HG02870 (cell line): ENCODE measurements around the gene LIPC.

ENCODE experiments used
- ATAC-seq: cut with Tn5 transposase; IDR thresholded peaks from one replicate; pipeline ENCODE4 v1.9.1; 2021; ENCODE audit warnings: mild to moderate bottlenecking, moderate library complexity; ENCODE audit not compliant: unreplicated experiment

Gene LIPC

DNA sequence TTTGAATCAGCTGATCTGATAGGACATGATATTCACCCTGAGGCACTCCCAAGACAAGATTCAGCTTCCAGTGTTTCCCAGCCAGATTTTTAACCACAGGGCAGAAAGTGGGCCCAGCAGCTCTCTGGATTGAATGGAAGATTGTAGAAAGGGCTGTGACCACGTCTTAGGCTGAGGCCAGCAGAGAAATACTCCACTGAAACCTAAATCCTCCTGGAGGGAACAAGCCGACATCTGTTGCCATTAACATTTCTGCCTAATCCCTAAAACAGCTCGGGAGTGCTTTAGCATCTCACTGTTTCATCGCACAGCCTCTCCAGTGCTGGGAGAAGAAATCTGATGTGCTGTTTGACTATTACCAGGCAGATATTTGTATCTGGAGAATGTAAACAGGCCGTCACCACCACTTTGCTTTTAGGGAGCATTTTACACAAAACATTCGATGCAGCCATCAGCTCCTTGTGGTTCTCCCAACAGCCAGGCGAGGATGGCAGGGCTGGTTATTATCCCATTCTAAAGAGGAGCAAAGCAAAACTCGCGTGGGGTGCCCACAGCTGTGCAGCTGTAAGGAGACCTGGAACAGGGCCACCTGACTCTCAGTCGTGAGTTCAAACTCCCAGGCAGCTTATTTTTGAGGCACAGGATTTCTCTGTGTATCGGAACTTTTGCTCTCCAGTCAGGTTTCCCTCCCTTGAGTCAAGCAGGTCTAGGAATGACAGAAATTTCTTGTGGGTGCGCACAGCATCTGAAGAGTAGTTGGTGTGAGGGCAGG lies 117.4 kb downstream of the LIPC start:
- ATAC-seq = no peak

DNA sequence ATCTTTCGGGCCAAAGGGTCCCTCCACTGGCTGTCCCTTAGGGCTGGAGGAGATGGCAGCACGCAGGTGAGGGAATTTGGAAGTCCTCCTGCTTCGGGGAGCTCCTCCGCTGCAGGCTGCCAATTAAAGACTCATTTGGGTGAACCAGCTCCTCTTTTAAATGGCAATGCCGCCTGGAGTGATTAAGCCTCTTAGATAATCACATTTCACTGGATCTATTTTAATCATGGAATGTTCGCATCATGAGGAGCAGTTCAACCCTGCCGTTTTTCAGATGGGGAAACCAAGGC lies 117.9 kb downstream of the LIPC start:
- ATAC-seq = no peak

DNA sequence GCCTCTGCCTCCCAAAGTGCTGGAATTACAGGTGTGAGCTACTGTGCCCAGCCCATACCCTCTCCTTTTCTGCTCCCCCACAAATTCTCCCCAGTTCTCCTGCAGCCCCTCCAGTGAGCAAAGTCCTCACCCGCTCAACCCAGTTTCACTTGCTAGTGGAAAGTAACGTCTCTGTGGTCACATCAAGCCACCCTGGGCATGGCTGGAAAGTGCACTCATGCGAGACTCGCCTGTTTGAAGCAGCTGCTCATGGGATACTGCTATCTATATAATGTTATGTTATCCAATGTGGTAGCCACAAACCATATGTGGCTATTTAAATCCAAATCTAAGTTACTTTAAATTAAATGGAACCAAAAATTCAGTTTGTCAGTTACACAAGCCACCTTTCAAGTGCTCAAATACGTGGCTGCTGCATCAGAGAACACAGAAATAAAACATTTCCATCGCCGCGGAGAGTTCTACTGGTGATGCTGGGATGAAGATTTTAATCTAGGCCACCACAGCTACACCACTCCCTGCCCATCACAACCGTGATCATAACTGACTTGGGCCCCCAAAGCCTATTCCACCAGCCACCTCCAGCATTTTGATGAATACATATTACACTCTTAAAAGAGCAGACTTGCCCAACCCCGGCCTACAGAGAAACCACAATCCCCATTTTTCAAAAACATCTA lies 119.4 kb downstream of the LIPC start:
- ATAC-seq = no peak

DNA sequence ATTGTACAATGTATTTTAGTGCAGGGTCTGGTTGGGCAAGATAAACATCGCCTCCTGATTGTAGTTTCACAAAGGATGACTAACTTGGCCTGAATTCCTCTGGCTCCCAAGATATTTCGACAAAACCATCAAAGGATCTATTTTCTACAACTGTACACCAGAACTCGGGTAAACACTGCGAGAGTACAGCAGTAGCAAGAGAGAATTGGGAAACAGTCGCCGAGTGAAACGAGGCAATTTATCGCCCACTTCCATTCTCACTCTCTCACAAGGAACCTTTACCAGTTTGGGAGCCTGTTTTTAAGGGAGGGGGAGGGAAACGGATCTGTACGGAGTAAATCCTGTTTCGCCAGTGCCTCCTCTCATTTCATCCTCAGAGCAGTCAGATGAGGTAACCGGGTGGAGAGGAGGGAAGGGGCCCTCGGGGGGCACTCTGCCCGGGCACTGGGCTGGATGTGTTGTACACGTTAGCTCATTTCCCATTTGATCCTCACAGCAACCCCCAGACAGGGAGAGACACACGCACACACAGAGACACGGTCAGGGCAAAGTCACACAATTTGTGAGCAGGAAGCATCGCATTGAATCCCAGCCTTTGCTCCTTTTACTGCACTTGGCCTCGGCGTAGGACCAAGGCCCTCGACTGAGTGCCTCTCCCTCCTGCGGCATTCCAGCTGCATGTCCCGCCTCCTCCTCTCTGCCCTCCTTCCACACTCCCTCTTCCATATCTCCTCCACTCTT lies 120.1 kb downstream of the LIPC start:
- ATAC-seq = no peak

DNA sequence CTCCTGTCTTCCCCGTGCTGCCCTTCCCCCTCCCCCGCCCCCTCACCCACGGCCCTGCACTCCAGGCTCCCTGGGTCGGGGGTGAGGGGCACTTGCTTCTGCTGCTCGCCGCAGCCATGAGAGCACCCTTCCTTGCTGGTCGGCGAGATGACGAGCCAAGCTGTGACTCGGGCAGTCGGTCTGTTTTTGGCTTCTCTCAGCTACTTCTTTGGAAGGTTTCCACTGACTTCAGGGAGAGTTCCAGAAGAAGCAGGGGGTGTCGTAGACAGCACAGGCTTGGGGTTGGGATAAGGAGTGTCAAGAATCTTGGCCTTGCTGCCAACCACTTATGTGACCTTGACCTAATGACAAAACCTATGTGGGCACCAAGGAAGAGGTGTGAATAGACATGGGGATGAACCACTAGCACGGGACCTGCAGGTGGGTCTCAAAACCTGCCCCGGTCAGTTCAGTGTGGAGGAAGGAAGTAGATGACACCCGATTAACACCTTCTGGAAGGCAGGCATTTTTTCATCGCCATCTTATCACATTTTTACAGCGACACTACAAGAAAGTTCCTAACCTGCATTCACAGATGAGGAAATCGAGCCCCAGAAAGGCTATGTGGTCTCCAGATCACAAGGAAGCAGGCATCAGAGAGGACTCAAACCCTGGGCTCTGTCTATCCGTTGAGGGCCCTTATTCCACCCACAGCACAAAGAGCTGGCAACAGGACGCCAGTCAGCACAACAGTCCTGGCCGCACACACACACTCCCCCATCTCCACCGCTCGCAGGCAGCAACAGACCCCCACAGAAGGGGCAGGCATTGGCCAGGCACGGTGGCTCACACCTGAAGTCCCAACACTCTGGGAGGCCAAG lies 120.9 kb downstream of the LIPC start:
- ATAC-seq = no peak

DNA sequence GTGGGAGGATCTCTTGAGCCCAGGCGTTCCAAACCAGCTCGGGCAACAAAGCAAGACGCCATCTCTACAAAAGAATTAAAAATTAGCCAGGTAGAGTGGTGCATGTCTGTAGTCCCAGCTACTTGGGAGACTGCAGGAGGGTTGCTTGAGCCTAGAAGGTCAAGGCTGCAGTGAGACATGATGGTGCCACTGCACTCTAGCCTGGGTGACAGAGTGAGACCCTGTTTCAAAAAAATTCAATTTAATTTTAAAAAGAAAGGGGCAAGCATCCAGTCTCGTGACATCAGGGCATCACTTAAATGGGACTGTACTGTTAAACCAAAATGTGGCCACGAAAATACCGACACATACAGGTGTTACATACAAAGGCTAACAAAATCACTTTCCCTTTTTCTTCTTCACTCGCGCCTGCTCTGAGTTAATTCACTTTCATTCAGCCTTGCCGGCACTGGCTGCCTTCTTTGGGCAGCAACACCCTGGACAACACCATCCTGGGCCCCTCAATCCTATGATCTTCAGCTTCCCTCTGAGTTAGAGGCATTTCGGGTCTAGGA lies 121.7 kb downstream of the LIPC start:
- no peak for ATAC-seq

DNA sequence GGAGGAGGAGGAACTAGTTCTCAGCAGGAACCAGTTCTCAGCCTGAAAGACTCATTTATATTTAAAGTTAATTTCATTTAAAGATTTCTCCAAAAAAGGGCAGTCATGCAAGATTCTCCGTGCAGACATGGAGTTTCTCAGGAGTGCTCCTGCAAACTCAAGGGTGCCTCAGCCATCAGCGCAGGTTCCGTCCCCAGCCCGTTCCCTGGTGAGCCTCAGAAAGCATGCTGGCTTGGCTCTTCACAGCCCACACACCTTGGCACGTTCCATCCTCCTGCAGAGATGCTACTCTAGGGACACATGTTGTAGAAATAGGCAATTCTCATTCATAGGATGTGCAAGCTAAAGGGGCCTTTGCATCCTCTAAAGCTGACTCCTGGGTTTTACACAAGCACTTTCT lies 123.0 kb downstream of the LIPC start:
- ATAC-seq = no peak

DNA sequence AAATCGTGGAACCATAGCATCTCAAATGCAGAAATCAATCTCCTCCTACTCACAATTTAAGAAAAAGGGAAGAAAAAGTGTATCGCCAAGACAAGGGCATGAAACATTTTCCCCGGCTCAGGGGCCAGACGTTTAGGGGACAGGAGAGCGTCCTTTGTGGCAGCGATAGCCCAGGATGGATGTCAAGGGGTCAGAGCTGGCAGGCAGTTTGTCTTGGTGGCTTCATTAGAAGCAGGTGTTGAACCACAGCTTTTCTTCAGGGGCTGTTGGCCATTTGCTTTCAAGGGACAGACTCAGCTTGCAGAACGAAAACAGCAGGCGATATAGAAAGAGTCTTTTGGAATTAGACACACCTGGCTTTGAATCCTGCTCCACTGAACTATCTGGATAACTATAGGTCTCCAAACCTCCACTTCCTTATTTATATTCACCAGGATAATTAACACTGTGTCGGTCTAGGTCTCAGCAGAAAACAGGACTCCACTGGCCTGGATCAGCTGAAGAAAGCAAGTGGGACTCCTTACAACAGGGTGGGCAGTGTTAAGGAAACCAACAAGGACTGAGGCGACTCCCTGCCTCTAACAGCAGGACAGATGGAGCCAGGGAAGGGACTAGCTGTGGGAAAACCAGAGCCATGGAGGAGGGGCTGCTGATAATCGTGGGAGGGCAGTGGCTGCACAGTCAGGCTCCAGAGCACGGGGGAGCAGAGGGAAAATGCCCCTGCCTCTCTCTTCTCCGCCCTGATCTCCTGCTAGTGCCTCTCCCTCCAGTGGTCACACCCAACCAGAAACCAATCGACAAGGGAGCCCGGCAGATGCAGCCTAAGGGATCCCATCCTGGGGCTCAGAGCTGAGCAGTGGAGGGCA lies 123.6 kb downstream of the LIPC start:
- no peak for ATAC-seq

DNA sequence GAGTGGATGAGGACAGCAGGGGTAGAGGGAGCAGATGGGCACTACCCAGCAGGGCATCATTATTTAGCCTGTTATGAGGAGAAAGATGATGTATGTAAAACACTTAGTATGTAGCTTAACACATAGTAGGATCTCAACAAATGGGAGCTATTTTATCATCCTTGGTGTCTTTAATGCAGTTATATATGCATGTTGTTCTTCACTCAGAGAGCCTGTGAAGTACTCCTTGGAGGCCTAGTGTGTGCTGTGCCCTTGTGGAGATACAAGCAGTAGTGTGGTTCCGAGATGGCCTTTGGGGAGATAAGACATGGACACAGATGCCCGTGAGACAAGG lies 124.2 kb downstream of the LIPC start:
- ATAC-seq = no peak

DNA sequence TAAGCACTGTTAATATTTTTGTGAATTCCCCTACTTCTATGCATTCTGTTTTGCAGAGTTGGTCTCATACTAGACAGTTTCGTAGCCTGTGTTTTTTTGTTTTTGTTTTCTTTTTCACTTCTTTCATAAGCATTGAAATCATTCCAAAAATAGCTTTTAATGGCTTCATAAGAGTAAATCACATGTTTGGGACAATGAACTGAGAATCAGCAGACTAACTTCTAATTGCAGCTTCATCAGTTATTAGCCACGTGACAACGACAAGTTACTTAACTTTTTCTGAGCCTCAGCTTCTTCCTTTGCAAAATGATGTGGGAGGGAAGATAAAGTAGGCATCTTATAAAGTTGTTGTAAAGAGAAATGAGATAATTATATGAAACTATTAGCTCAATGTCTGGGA lies 124.8 kb downstream of the LIPC start:
- ATAC-seq = no peak

DNA sequence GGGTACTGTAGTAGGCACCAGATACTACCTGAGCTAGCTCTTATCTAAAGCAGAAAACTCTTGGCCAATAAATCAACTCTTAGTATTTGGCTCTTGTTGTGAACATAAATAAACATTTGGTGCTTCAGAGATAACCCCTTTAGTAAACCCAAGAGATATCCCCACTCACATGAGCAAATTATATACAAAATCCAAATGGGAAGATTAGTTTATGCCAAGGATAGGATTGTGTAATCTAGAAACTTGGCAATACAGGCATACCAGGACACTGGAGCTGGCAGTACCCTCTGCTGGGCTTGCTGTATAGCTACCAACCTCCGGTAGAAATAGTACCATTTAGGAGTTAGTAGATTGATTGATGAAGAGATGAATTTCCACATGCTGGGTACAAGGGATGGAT lies 127.0 kb downstream of the LIPC start:
- ATAC-seq = no peak

DNA sequence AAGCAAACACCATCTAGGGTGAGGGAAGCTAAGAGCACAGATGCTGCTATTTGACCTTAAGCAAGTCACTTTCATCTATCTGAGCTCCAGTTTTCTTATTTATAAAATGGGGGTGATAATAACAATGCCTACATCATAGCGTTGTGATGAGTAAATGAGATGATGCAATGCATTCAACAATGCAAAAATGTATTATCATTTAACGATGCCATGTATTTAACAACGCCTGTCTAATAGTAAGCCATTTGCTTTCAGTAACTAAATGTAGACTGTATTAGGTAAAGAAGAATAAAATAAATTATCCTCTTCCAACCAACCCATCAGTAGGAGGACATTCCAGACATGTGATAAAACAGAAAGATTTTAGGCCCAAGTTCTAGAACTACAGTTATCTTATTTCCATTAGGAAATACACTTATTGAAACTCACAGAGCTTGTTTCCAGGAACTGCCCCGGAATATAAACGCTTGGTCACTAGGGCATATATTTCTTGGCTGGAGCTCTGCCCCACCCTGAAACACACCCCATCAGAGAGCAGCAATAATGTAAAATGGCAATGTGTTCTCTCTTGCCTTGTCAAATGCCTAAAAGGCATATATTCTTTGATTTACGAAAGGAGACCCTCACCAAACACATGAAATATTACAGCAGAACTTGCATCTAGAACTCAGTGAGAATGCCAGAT lies 128.3 kb downstream of the LIPC start:
- no peak for ATAC-seq

DNA sequence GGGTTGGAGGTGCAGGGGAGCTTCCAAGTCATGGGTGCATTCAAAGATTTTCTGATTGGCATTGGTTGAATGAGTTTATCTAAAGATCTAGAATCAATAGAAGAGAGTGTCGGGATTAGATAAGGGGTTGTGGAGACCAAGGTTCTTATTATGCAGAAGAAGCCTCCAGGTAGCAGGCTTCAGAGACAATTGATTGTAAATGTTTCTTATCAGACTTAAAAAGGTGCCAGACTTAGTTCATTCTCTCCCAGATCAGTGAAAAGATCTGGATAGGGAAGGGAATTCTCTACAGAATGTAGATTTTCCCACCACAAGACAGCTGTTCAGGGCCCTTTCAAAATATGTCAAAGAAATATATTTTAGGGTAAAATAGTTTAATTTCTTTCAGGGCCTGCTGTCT lies 129.5 kb downstream of the LIPC start:
- no peak for ATAC-seq

DNA sequence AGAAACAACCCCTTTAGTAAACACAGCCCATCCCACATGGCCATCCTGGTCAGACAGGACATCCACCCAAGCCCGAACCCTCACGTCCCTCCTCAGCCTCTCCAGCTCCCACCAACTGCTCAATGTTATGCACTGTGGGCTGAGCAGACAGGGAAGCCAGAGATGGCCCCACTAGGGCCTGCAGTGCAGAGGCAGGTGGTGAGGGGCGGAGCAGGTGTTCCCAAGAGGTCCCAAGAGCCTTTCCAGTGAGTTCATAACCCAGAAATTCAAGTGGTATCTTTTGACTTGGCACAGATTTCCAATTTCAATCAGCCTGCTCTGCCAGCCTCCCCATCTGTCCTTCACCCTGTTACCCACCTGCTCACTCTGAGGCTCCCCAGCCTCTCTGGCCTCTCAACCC lies 130.3 kb downstream of the LIPC start:
- no peak for ATAC-seq

DNA sequence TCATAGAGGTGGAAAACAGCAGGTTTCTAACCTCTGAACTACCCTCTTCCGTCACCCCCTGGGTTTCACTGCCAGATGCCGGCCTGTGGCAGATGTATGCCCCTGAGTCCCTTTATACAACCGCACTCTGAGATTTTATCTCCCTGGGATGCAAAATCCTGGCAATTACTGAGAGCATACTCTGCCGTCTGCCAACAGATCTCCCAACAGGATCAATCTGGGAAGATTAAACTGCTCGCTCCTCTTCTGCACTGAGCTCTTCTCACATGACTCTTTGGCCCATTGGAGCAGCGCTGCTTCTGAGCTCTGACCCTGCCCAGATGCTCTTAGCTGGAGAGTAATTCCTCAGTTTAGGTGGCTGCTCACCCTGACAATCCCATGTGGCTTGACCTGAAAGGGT lies 133.2 kb downstream of the LIPC start:
- no peak for ATAC-seq

DNA sequence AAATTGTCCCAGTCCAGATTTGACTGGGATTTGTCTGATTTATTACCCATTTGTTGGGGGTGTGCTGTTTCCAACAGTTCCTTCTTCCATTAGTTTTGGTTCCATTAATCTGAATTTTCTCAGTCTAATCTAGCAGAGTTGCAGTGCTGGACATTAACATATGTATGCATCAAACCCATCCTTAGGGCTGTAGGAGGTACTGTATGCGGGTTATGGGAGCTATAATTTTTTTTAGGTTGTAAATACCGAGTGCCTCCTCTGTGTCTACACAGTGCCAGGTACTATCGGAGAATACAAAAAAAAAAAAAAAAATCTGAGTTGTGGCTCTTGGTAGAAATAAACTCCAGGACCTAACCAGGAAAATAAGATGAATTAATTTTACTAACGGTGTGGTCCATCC lies 133.8 kb downstream of the LIPC start:
- no peak for ATAC-seq

DNA sequence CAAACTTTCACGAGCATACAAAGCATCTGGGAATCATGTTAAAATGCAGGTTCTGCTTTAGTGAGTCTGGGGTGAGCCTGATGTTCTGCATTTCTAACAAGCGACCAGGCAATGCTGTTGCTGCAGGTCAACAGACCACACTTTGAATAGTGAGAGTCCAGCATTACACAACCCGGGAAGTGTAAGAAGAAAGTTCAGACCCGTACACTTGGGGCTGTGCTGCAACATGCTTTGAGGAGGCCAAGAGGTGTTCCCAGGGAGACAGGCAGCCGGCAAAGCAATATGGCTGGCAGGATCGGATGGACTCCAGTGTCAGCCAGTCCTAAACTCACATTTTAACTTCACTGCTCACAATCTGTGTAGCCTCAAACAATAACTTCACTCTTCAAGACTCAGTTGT lies 134.2 kb downstream of the LIPC start:
- ATAC-seq = no peak

DNA sequence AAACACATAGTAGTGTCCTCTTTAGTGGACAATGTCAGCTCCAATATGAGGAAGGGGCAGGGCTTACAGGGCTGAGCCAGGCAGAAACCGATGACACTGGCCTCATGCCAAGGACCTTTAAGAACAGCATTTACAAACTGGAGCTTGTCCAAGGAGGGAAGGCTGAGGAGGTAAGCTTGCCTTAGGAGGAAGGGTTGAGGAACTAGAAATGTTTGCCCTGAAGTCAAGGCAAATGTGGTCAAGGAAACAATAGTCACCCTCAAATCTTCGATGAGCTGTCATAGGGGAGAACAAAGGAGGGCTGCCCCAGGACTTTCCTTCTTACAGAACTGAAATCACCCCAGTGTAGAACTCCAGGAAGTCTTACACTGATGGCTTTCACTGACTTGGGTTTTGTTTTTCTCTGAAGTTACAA lies 136.4 kb downstream of the LIPC start:
- ATAC-seq = no peak

DNA sequence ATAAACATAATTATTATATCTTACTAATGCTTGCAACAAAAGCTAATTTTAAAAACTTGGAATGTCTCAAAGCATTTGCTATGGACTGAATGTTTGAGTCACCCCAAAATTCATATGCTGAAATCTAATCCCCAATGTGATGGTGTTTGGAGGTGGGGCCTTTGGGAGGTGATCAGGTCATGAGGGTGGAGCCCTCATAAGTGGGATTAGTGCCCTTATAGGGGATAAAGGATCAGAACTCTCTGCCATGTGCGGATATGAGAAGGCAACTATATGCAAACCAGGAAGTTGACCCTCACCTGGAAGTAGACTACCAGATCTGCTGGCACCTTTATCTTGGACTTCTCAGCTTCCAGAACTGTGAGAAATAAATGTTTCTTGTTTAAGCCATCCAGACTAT lies 137.7 kb downstream of the LIPC start:
- ATAC-seq = no peak

DNA sequence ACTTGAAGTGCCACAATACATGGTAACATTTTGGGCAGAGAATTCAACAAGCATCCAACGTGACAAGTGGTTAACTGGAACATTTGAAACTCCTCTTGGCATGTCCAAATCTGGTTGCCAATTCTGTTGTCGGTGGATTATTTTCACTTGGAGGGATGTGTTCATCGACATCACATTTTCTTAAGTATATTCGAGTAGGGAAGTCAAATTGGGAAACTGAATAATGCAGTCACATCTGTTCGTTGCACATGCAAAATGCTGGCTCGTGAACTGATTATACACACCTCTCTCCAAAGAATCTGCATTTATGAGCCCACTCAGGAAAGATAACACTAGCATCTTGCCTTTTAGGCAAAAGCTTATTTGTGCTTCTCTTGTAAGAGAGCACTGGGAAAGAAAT lies 139.7 kb downstream of the LIPC start:
- ATAC-seq = no peak
